SU-DHL-6 (cell line): ENCODE measurements around the gene ITFG2.
A peak's percentile ranks its signal among the peaks of the same experiment; 100 is the strongest.

ENCODE experiments used
- H2AFZ ChIP-seq: fragments of 200-600 bp; sonication (generic); 2 replicates; pipeline ENCODE4 v1.6.1; 2014; ENCODE audit warnings: low read depth, mild to moderate bottlenecking, moderate library complexity, mixed read lengths, antibody characterized with exemption, low read length; ENCODE audit not compliant: severe bottlenecking
- H3F3A ChIP-seq: fragments of 200-600 bp; shearing (Covaris generic); 2 replicates; pipeline ENCODE4 v1.6.0; 2016; ENCODE audit warnings: antibody characterized with exemption, mild to moderate bottlenecking; ENCODE audit not compliant: insufficient read depth
- H3K27ac ChIP-seq: fragments of 200-600 bp; sonication (generic); 2 replicates; pipeline ENCODE4 v1.5.1; 2016; ENCODE audit warnings: low read depth, mild to moderate bottlenecking, low read length, moderate library complexity, mixed read lengths
- H3K27me3 ChIP-seq: fragments of 200-600 bp; sonication (generic), shearing (Covaris generic); 2 replicates; pipeline ENCODE4 v1.6.0; 2014; ENCODE audit warnings: mild to moderate bottlenecking, low read length
- H3K36me3 ChIP-seq: fragments of 200-600 bp; sonication (generic); 2 replicates; pipeline ENCODE4 v1.6.1; 2014; ENCODE audit warnings: mild to moderate bottlenecking, low read length, mixed read lengths
- H3K4me2 ChIP-seq: fragments of 300-600, 200-600 bp; shearing (Covaris generic), sonication (generic); 2 replicates; pipeline ENCODE4 v1.6.0; 2014; ENCODE audit warnings: low read length, low read depth, mild to moderate bottlenecking; ENCODE audit not compliant: poor library complexity, severe bottlenecking
- H3K4me3 ChIP-seq: fragments of 200-600 bp; sonication (generic); 2 replicates; pipeline ENCODE4 v1.5.1; 2014; ENCODE audit warnings: antibody characterized with exemption, low read length, mild to moderate bottlenecking, mixed read lengths; ENCODE audit not compliant: insufficient read depth, poor library complexity, severe bottlenecking
- H3K79me2 ChIP-seq: fragments of 200-600 bp; sonication (generic); 2 replicates; pipeline ENCODE4 v1.6.1; 2014; ENCODE audit warnings: mild to moderate bottlenecking, low read length, moderate library complexity; ENCODE audit not compliant: insufficient read depth
- H3K9ac ChIP-seq: fragments of 200-600 bp; sonication (generic); 2 replicates; pipeline ENCODE4 v1.7.0; 2014; ENCODE audit warnings: mild to moderate bottlenecking, low read length
- H3K9me2 ChIP-seq: fragments of 200-600 bp; sonication (generic); replicated peaks from 2 replicates; pipeline ENCODE4 v1.6.1; 2014; ENCODE audit warnings: low read length; ENCODE audit not compliant: insufficient read depth
- H3K9me3 ChIP-seq: fragments of 200-600 bp; sonication (generic); 2 replicates; pipeline ENCODE4 v1.6.1; 2014; ENCODE audit warnings: low read length, mixed read lengths; ENCODE audit not compliant: insufficient read depth
- H4K20me1 ChIP-seq: fragments of 200-600 bp; sonication (generic); 2 replicates; pipeline ENCODE4 v1.6.1; 2014; ENCODE audit warnings: low read depth, mild to moderate bottlenecking, antibody characterized with exemption, low read length, moderate library complexity, mixed read lengths
- CTCF ChIP-seq: fragments of 200-600 bp; sonication (generic); IDR thresholded peaks from one replicate; pipeline ENCODE4 v1.5.1; 2017; ENCODE audit warnings: antibody characterized with exemption, mild to moderate bottlenecking, low read length, moderate library complexity; ENCODE audit not compliant: insufficient read depth, poor library complexity, severe bottlenecking
- EZH2phosphoT487 ChIP-seq: fragments of 200-600 bp; sonication (generic), shearing (Covaris generic); conservative IDR thresholded peaks from 2 replicates; pipeline ENCODE4 v1.6.1; 2018; ENCODE audit warnings: mild to moderate bottlenecking, antibody characterized with exemption, low read length, moderate library complexity, mixed read lengths

The ITFG2 gene

GRCh38 chr12:2794191-2794735, 18.2 kb upstream of the ITFG2 start:
- peaks cover under 1% of the 10 kb centered on the region; the same call in 1 of the 2 replicates for H3K36me3 ChIP-seq
- H3K9me2 ChIP-seq, result no peaks in the 10 kb centered on the region
- peak overlapping the region; percentile 79 for H3K9ac ChIP-seq
- H3K4me2 ChIP-seq, result peak overlapping the region; percentile 62
- H2AFZ ChIP-seq, result peak overlapping the region; percentile 53
- H3F3A ChIP-seq, result 0 out of 2 replicates have a peak, but pooled peaks cover 4% of the 10 kb centered on the region
- TF ChIP-seq EZH2phosphoT487 (no peak), CTCF (no peak)
- peaks cover 24% of the 10 kb centered on the region for H3K79me2 ChIP-seq
- H3K9me3 ChIP-seq, result no peaks in the 10 kb centered on the region
- no peaks in the 10 kb centered on the region; the same call in 1 of the 2 replicates for H4K20me1 ChIP-seq
- no peaks in the 10 kb centered on the region for H3K27me3 ChIP-seq
- H3K4me3 ChIP-seq, result peak overlapping the region; percentile 66
- no peak overlapping the region for H3K27ac ChIP-seq

DNA sequence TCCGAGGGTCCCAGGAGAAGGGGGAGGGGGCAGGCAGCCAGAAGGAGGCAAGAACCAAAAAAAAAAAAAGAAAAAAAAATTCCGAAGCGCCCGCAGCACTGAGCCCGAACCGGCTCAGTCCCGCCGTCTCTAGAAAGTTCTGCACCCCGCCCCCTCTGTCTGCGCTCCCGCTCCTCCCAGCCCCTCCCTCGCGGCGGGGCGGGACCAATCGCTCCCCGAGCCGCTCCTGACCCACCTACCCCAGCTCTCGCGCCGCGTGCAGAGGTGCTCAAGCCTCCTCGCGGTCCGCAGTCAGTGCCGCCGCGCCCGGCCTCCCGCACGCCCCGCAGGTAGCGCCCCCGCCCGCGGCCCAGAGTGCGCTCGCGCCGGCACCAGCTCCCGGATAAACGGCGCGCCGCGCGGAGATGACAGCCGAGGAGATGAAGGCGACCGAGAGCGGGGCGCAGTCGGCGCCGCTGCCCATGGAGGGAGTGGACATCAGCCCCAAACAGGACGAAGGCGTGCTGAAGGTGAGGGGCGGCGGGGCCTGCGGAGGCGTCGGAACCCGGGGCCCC, 17.7 kb upstream of the ITFG2 start, which contains the start of gene FKBP4:
Gene FKBP4 (plus strand): TSS at position 235 of the 554 bp plus-strand sequence. CDS start 170 bp downstream, at position 405.
- Histone ChIP-seq H3K4me3 (peak within 1 kb of the TSS; percentile 66), H4K20me1 (no peaks in the 10 kb centered on the region; the same call in 1 of the 2 replicates), H3K79me2 (peaks cover 24% of the 10 kb centered on the region), H3K27me3 (no peaks in the 10 kb centered on the region), H3F3A (0 out of 2 replicates have a peak, but pooled peaks cover 4% of the 10 kb centered on the region), H3K4me2 (peak within 1 kb of the TSS; percentile 87), H3K9me2 (no peaks in the 10 kb centered on the region), H3K9ac (peak within 1 kb of the TSS; percentile 79), H3K27ac (no peak within 1 kb of the TSS), H3K36me3 (peaks cover 6% of the 10 kb centered on the region), H2AFZ (peak within 1 kb of the TSS; percentile 53), H3K9me3 (no peaks in the 10 kb centered on the region)
- TF ChIP-seq EZH2phosphoT487 (no peak), CTCF (no peak)

GRCh38 chr12:2795291-2796186, 16.9 kb upstream of the ITFG2 start:
- no peak for TF ChIP-seq CTCF
- TF ChIP-seq EZH2phosphoT487, result no peak
- peak overlapping the region; percentile 87 for H3K4me2 ChIP-seq
- no peaks in the 10 kb centered on the region for H3K9me2 ChIP-seq
- H3K9ac ChIP-seq, result peak overlapping the region; percentile 79
- peak overlapping the region; percentile 53 for H2AFZ ChIP-seq
- H3K36me3 ChIP-seq, result peaks cover 8% of the 10 kb centered on the region
- H3K4me3 ChIP-seq, result peak overlapping the region; percentile 66
- no peak overlapping the region for H3K27ac ChIP-seq
- H3F3A ChIP-seq, result 0 out of 2 replicates have a peak, but pooled peaks cover 4% of the 10 kb centered on the region
- no peaks in the 10 kb centered on the region for H3K9me3 ChIP-seq
- no peaks in the 10 kb centered on the region; the same call in 1 of the 2 replicates for H4K20me1 ChIP-seq
- H3K79me2 ChIP-seq, result peaks cover 24% of the 10 kb centered on the region
- no peaks in the 10 kb centered on the region for H3K27me3 ChIP-seq
